Liver (tissue), 9 donors: ENCODE results near the gene FOXL2NB. TPM values are rescaled to one million over a fixed set of nuclear protein-coding genes. Genes with fewer than 3 reads are reported as not detected.

ENCODE experiments used
- DNase-seq: peaks from one replicate; pipeline ENCODE4 v3.0.0-alpha.2; 2017; ENCODE audit warnings: low spot score
- H3K27ac ChIP-seq, 2 donors: one replicate each; pipeline ENCODE4 v1.7.0; 2013; ENCODE audit warnings: inconsistent platforms in 2 of 2, low read length in 2 of 2, control low read depth in 1 of 2, low read depth in 1 of 2, mild to moderate bottlenecking in 1 of 2
- H3K27me3 ChIP-seq, 4 donors: one replicate each; pipeline versions ENCODE4 v1.6.1 to v1.7.0; 2013; ENCODE audit warnings: low read length in 3 of 4, inconsistent platforms in 1 of 4, mild to moderate bottlenecking in 1 of 4, moderate library complexity in 1 of 4; ENCODE audit not compliant: control insufficient read depth in 4 of 4, insufficient read depth in 4 of 4
- H3K36me3 ChIP-seq, 4 donors: one replicate each; pipeline versions ENCODE4 v1.6.1 to v1.7.0; 2013; ENCODE audit warnings: low read length in 3 of 4, mild to moderate bottlenecking in 3 of 4, low read depth in 1 of 4, moderate library complexity in 1 of 4; ENCODE audit not compliant: control insufficient read depth in 4 of 4, insufficient read depth in 3 of 4
- H3K4me1 ChIP-seq, 4 donors: one replicate each; pipeline versions ENCODE4 v1.6.1 to v1.7.0; 2013; ENCODE audit warnings: low read length in 3 of 4, mild to moderate bottlenecking in 3 of 4, moderate library complexity in 1 of 4; ENCODE audit not compliant: control insufficient read depth in 4 of 4, insufficient read depth in 4 of 4
- H3K4me3 ChIP-seq, 3 donors: one replicate each; pipeline versions ENCODE4 v1.6.1 to v1.7.0; 2013; ENCODE audit warnings: low read length in 3 of 3, control low read depth in 1 of 3, low read depth in 1 of 3, mild to moderate bottlenecking in 1 of 3
- H3K9ac ChIP-seq, 2 donors: one replicate each; pipeline ENCODE4 v1.7.0; 2013; ENCODE audit warnings: low read length in 2 of 2, mild to moderate bottlenecking in 2 of 2, moderate library complexity in 2 of 2, control low read depth in 1 of 2, low read depth in 1 of 2
- H3K9me3 ChIP-seq, 4 donors: one replicate each; pipeline versions ENCODE4 v1.6.1 to v1.7.0; 2013; ENCODE audit warnings: low read length in 3 of 4; ENCODE audit not compliant: control insufficient read depth in 4 of 4
- ATF3 ChIP-seq: IDR thresholded peaks from 2 replicates; pipeline ENCODE4 v1.6.1; 2016; ENCODE audit warnings: antibody characterized with exemption
- CTCF ChIP-seq: fragments of 150-350 bp; IDR thresholded peaks from 2 replicates; pipeline ENCODE4 v1.5.1; 2017; ENCODE audit warnings: improper control_type of control experiment, low read depth, low read length; ENCODE audit not compliant: missing input control
- FOXA1 ChIP-seq: IDR thresholded peaks from 2 replicates; pipeline ENCODE4 v1.6.1; 2016; ENCODE audit warnings: antibody characterized with exemption
- FOXA2 ChIP-seq: IDR thresholded peaks from 2 replicates; pipeline ENCODE4 v1.6.1; 2016; ENCODE audit warnings: antibody characterized with exemption
- GABPA ChIP-seq, 2 donors: IDR thresholded peaks in 1 of 2; conservative IDR thresholded peaks in 1 of 2; 2 replicates each; pipeline ENCODE4 v1.6.1; 2016; ENCODE audit warnings: antibody characterized with exemption in 2 of 2, mild to moderate bottlenecking in 1 of 2, moderate library complexity in 1 of 2
- HNF4A ChIP-seq, 2 donors: conservative IDR thresholded peaks; 2 replicates each; pipeline ENCODE4 v1.6.1; 2016; ENCODE audit warnings: antibody characterized with exemption in 2 of 2, mild to moderate bottlenecking in 2 of 2
- JUND ChIP-seq, 2 donors: IDR thresholded peaks; 2 replicates each; pipeline ENCODE4 v1.6.1; 2016; ENCODE audit warnings: antibody characterized with exemption in 2 of 2
- MAX ChIP-seq: IDR thresholded peaks from 2 replicates; pipeline ENCODE4 v1.6.1; 2016; ENCODE audit warnings: antibody characterized with exemption
- NR2F2 ChIP-seq: IDR thresholded peaks from 2 replicates; pipeline ENCODE4 v1.6.1; 2016; ENCODE audit warnings: antibody characterized with exemption
- SP1 ChIP-seq: IDR thresholded peaks from 2 replicates; pipeline ENCODE4 v1.6.1; 2018; ENCODE audit warnings: antibody characterized with exemption, mild to moderate bottlenecking
- TAF1 ChIP-seq: conservative IDR thresholded peaks from 2 replicates; pipeline ENCODE4 v1.6.1; 2016; ENCODE audit warnings: antibody characterized with exemption, mild to moderate bottlenecking
- ZBTB33 ChIP-seq: IDR thresholded peaks from 2 replicates; pipeline ENCODE4 v1.6.1; 2016; ENCODE audit warnings: antibody characterized with exemption
- WGBS: extraction: QIAGEN DNeasy Blood & Tissue Kit; methylation state at CpG from one replicate; pipeline ENCODE4 v1.1.7; 2013; 5-methylcytosine and 5-hydroxymethylcytosine counted together
- polyA plus RNA-seq, 2 donors: library from polyadenylated mRNA; stranded (reverse) in 1 of 2; unstranded in 1 of 2; fragments of 200-250 nt in 1 of 2; fragments of >200 nt in 1 of 2; fragmentation: Nextera tagmentation in 1 of 2; extraction: Ambion mirVana in 1 of 2; gene quantifications; one replicate each; pipeline versions ENCODE4 v1.2.1 to v1.2.3, GENCODE V29; 2013 to 2015
- total RNA-seq, 2 donors: library from RNA; depleted of rRNA; stranded (reverse); fragments of >200 nt; gene quantifications; one replicate each; pipeline ENCODE4 v1.2.3, GENCODE V29; 2014
- donor health status: healthy.
- donor health status: healthy.
- donor health status: healthy.
- donor health status: healthy.
- donor health status: healthy.

The FOXL2NB gene
- total and polyA plus RNA-seq, 4 donors = not detected

GRCh38 chr3:138943724-138944653, 3.0 kb upstream of the FOXL2NB start:
- H3K4me3 ChIP-seq = peak overlapping the region in 1 of 3 donors; percentile 11
- no peaks in the 10 kb centered on the region for H3K9me3 ChIP-seq
- WGBS = 11% methylated on average over 30 of the region's 30 CpGs
- no peak overlapping the region for H3K27ac ChIP-seq
- peaks cover 16 to 38% (median 25%) of the 10 kb centered on the region in 4 donors for H3K27me3 ChIP-seq
- H3K36me3 ChIP-seq = no peaks in the 10 kb centered on the region
- no peak overlapping the region for H3K9ac ChIP-seq
- peaks cover 21 to 36% (median 25%) of the 10 kb centered on the region in 4 donors for H3K4me1 ChIP-seq
- TF ChIP-seq ZBTB33 (no peak), CTCF (no peak), ATF3 (no peak), MAX (no peak), TAF1 (no peak), GABPA (IDR thresholded peaks at IDR 0.05 in 1 of 2, conservative IDR thresholded peaks at IDR 0.05 in 1 of 2) (no peak)
- no peak for DNase-seq

GRCh38 chr3:138944654-138944928, 2.4 kb upstream of the FOXL2NB start:
- no peak overlapping the region for H3K9ac ChIP-seq
- WGBS = 10% methylated on average over 12 of the region's 12 CpGs
- peak overlapping the region in 1 of 3 donors; percentile 41 for H3K4me3 ChIP-seq
- no peak for DNase-seq
- TF ChIP-seq MAX (no peak), SP1 (no peak), ATF3 (no peak), HNF4A (conservative IDR thresholded peaks at IDR 0.05) (no peak), FOXA2 (no peak), ZBTB33 (no peak), FOXA1 (no peak), TAF1 (no peak), NR2F2 (no peak), JUND (IDR thresholded peaks at IDR 0.05) (no peak)
- peaks cover 16 to 40% (median 28%) of the 10 kb centered on the region in 4 donors for H3K27me3 ChIP-seq
- no peaks in the 10 kb centered on the region for H3K9me3 ChIP-seq
- H3K4me1 ChIP-seq = peaks cover 21 to 32% (median 25%) of the 10 kb centered on the region in 4 donors
- no peak overlapping the region for H3K27ac ChIP-seq
- H3K36me3 ChIP-seq = no peaks in the 10 kb centered on the region
